HG03378 (cell line): ENCODE data around the gene TIMM44.
A peak's percentile ranks its signal among the peaks of the same experiment; 100 is the strongest.
"Not testable (repeated sequence)": the region's sequence is repeated elsewhere in the genome, so short reads cannot be mapped to it uniquely, and the experiment has no call there.

Experiments
- ATAC-seq: cut with Tn5 transposase; IDR thresholded peaks from one replicate; pipeline ENCODE4 v1.9.1; 2021; ENCODE audit warnings: mild to moderate bottlenecking, moderate library complexity; ENCODE audit not compliant: unreplicated experiment

Gene TIMM44

GRCh38 chr19:7953060-7953459, 9.6 kb upstream of the TIMM44 start:
- no peak for ATAC-seq

GRCh38 chr19:7947939-7948338, 4.5 kb upstream of the TIMM44 start:
- ATAC-seq, result no peak

DNA sequence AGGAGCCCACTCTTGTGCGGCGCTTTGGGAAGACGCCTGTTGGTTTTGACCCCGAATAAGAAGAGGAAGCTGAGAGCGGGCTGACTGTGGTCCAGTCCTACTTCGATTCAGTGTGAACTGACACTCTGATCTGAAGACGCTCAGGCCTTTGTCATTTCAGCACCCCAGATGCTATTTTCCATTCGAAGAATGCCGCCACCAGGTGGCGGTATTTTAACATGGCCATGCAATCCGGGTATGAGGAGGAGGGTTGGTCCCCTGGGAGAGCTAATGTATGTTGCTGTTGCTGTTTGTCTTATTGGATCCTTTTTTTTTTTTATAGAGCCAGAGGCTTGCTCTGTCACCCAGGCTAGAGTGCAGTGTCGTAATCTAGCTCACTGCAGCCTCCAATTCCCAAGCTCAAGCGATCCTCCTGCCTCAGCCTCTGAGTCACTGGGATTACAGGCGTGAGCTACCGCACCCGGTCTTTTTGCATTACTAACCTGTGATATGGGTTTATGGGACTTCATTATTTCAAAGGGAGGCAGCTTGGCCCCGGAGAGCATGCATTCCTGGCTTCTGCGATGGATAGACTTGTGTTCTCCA, 803 bp upstream of the TIMM44 start:
- peak; percentile 31 for ATAC-seq

DNA sequence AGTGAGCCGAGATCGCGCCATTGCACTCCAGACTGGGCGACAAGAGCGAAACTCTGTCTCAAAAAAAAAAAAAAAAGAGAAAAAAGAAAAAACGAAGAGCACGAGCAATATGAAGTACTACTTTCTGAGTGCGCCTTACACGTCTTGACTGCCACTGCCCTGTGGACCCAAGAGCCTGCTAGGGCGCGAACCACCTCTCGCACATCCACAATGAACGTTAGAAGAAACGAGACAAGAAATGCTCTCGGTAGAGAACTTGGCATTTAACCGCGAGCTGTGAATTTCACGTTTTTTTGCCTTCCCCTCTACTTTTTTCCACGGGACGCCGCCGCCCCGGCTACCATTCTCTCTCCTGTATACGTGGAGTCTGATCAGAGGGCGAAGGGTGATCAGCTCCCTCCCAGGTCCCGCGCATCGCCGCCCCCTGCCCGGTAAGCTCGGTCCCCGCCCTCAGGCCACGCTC, 454 bp downstream of the TIMM44 start:
- no peak for ATAC-seq

- no peak for ATAC-seq
Observed at GRCh38 chr19:7941895-7942596, 1.4 kb downstream of the TIMM44 start.

GRCh38 chr19:7940841-7941240, 2.6 kb downstream of the TIMM44 start:
- ATAC-seq, result no peak

DNA sequence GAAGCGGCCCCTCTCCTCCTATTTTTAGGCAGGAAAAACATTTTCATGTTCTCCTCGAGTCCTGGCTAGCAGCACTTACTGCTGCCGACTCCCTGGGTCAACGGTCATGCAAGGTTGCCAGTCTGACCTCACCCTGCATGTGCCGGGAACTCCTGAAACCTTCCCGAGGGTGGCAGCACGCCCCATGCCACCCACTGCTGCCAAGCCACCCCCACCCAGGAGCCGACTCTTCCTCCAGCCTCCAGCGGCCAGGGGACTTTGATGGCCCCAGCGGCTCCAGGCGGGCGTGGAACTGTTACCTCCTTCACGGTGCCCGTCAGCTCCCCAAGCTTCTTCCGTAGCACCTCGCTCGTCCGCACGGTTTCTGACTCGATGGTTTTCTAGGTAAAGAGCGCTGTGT, 8.7 kb downstream of the TIMM44 start:
- no peak for ATAC-seq

DNA sequence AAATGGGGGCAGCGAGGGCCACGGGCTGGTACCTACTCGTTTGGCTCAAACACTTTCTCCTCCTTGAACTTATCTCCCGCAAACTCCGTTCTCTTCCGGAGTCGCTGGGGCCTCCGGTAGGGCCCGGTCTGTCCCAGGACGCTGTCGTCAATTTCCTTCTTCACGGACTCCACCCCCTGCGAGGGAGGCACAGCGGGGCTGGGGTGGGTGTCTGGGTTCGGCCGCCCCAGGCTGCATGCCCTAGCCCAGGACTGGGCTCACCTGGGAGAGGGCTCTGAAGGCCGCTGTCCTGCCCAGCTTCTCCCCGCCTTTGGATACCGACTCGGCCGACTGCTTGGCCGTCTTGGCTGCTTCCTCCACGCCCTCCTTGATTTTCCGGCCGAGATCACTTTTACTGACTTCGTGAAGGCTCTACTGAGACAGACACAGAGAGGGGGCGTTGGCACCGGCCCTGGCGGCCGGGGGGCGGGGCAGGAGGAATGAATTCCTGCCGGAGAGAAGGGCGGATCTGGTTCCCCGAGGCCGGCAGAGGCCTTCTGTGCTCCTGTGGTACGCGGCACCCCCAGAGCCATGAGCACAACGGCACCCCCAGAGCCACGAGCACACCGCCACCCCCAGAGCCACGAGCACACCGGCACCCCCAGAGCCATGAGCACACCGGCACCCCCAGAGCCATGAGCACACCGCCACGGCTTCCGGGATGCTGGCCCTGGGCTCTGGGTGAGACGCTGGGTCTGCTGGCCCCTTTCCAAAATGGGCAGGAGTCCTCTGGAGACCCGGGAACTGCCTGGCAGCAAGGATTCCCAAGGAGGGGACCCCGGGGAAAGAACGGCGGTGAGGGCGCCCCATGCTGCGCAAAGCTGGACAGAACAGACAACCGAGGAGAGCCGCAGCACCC, 9.4 kb downstream of the TIMM44 start:
- ATAC-seq, result no peak

DNA sequence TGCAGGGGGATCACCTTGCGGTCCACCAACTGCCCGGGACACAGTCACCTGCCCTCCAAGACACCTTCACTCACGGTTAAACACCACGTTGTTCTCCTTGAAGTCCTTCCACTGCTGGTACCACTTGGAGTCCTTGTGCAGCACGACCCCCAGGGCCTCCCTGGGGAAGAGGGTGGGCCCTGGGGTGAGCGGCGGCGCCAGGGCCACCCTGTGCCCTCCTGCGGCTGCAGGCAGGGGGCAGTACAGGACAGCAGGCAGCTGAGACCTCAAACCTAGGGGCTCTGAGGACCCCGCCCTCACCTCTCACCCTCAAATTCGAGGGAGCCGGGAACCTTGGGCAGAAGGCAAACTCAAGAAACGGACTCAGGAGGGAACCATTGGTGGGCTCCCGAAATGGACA, 10.1 kb downstream of the TIMM44 start:
- ATAC-seq, result no peak

DNA sequence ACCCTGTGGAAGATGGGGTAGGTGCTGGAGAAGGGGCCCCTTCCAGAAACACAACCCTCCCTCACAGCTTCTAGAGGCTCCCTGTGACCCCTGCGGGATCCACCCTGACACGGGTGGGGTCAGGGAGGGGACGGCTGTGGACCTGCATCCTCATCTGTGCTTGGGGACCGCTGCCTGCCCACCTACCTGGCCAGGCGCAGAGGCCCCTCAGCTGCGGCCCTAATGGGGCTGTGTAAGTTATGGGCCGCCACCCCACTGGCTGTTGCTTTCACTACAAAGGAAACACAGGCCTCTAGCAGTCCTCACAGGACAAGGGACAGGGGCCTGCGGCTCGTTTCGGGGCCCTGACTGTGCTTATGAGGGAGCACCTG, 10.6 kb downstream of the TIMM44 start:
- ATAC-seq, result no peak

DNA sequence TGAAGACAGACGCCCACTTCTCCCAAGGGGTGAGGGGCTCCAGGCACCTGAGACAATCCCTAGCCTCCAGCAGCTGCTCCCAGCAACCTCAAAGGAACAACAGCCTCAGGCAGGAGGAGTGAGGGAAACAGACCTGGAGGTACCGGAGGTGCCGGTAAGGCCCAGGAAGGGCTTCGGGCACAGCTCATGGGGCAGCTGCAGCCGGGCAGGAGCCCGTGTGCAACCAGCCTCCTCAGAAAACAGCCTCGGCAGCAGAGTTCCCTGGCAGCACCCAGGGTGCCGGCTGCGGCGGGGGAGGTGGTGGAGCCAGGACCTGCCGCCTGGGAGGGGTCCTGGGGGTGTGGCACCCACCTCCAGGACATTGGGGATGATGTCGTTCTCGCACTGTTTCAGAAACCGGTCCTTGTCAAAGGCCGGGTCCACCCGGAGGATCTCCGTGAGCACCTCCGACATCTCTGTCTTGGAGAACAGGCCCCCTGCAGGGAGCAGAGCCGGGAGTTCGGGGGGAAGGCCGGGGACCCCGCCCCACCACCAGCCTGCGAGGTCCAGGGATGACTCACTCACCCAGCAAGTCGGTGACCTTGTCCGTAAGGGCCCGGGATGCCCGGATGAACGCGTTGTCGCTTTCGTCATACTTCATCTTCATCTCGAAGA, 11.1 kb downstream of the TIMM44 start:
- no peak for ATAC-seq

DNA sequence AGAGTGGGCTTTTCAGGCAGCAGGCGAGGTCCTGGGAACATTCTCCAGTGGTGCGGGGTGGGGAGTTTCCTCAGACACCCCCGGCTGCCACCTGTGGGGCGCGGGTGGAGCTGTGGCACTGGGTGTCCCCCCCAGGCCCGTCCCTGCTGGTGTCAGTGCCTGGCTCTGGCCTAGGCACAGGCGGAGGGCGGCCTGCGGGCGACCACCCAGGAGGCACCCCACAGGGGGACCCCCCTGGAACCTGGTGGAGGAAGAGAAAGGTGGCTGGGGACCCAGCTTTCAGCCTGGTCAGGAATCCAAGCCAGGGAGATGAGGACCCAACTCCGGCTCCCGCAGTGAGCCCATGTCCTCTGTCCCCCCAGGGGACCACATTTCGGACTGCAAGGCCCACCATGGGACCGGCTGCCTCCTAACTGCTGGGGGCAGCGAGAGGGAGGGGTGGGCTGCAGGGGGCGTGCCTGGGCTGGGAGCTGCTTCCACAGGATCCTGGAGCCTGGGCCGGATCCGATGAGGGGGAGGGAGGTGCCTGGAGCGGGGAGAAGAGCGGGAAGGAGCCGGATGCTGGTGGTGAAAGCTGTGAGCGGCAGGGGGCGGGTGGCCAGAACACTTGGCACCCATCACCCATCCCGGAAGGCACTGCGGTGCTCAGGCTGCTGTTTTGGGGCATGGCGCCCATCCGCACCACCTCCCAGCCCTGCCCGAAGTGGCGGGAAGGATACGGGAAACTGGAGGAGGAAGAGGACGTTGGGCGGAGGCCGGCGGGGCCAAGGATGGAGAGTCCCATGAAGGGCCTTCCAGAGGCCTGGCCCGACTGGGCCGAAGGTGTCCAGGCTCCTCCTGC, 12.0 kb downstream of the TIMM44 start:
- no peak for ATAC-seq

DNA sequence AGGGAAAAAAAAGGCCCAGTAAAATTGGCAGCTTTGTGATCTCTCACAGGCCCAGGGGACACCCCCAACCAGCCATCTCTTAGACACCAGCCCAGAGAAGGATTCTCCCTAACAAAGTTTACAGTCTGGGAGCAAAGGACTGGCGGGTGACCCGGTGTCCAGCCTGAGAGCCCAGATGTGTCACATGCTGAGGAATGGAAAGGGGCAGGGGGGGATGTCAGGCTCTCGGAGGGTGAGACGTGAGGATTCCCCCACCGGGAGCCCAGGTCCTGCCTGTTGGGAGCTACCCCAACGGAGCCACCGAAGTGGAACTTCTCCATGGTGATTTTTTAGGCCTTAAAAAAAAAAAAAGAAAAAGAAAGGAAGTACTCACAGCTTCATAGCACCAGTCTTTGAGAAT, 12.7 kb downstream of the TIMM44 start:
- no peak for ATAC-seq

GRCh38 chr19:7930030-7930429, 13.4 kb downstream of the TIMM44 start:
- not testable (repeated sequence) for ATAC-seq

- ATAC-seq, result no peak
Observed at GRCh38 chr19:7928741-7929701, 14.4 kb downstream of the TIMM44 start.

- ATAC-seq, result no peak
Observed at GRCh38 chr19:7928334-7928706, 15.1 kb downstream of the TIMM44 start.

- ATAC-seq, result no peak
Observed at GRCh38 chr19:7927605-7928333, 15.7 kb downstream of the TIMM44 start.

- no peak for ATAC-seq
Observed at GRCh38 chr19:7926727-7927604, 16.5 kb downstream of the TIMM44 start.
